GM21529 (cell line): Measurements from ENCODE around the gene GLIPR1L2.
"Not testable (repeated sequence)": the region's sequence is repeated elsewhere in the genome, so short reads cannot be mapped to it uniquely, and the experiment has no call there.

Experiments
- ATAC-seq: cut with Tn5 transposase; IDR thresholded peaks from one replicate; pipeline ENCODE4 v1.9.1; 2021; ENCODE audit not compliant: unreplicated experiment

Gene GLIPR1L2

GRCh38 chr12:75432924-75433323 is 42.0 kb downstream of the GLIPR1L2 start:
- no peak for ATAC-seq

GRCh38 chr12:75437564-75437963 is 46.7 kb downstream of the GLIPR1L2 start:
- ATAC-seq = peak; percentile 78

- no peak for ATAC-seq
Measured at GRCh38 chr12:75438059-75438754, 47.3 kb downstream of the GLIPR1L2 start.

DNA sequence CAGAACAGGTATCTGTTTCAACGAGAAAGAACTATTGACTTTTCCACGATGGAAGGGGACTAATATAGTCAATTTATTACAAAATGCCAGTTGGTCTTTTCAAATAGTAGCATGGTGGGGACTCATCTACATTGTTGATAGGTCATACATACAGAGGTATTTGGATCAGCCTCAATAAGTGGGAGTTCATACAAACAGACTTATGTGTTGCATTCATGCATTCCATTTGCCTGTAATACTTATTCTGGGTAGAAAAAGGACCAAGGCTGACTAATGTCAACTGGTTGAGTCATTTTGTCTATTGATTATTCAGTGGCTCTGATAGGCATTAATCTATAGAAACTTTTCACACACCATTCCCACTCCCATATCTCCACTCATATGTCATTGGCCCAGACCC is 48.2 kb downstream of the GLIPR1L2 start:
- no peak for ATAC-seq

GRCh38 chr12:75439930-75440329 is 49.0 kb downstream of the GLIPR1L2 start:
- no peak for ATAC-seq

GRCh38 chr12:75441687-75442449 is 51.0 kb downstream of the GLIPR1L2 start:
- not testable (repeated sequence) for ATAC-seq

DNA sequence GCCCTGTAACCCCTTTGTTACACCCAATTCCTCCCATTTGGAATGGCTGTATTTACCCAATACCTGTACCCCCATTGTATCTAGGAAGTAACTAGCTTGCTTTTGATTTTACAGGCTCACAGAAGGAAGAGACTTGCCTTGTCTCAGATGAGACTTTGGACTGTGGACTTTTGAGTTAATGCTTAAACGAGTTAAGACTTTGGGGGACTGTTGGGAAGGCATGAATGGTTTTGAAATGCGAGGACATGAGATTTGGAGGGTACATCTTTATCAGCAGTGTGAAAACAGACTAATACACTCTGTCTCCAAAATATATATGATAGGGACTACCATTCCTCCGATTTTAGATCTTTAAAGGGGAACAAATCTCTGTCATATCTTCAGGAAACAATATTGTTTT is 51.6 kb downstream of the GLIPR1L2 start:
- ATAC-seq = not testable (repeated sequence)

GRCh38 chr12:75443709-75444108 is 52.8 kb downstream of the GLIPR1L2 start:
- no peak for ATAC-seq

DNA sequence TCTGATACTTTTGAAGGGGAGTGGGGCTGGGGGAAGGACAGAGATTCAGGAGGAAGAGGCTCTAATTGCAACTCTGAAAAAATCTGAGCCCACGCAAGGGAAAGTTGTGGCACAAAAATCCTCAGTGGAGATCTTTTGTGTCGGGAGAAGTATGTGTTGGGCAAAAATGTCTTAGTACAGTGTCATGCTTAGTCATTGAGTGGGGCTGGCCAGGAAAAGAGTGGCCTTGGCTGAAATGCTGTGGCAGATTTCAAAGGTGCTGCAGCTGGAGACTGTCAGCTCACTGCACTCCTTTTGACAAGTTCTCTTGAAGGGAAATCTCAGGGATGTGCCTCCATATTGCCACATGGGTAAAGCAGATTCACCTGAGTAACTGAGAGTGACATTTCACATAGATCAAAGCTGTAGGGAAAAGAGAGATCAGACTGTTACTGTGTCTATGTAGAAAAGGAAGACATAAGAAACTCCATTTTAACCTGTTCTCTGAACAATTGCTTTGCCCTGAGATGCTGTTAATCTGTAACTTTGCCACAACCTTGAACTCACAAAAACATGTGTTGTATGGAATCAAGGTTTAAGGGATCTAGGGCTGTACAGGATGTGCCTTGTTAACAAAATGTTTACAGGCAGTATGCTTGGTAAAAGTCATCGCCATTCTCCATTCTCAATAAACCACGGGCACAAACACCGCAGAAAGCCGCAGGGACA is 53.7 kb downstream of the GLIPR1L2 start:
- no peak for ATAC-seq

GRCh38 chr12:75445137-75445507 is 54.2 kb downstream of the GLIPR1L2 start:
- not testable (repeated sequence) for ATAC-seq

- no peak for ATAC-seq
Measured at GRCh38 chr12:75446857-75447256, 56.0 kb downstream of the GLIPR1L2 start.

- ATAC-seq = no peak
Measured at GRCh38 chr12:75447691-75448393, 57.0 kb downstream of the GLIPR1L2 start.

GRCh38 chr12:75452675-75453330 is 61.9 kb downstream of the GLIPR1L2 start:
- ATAC-seq = no peak

DNA sequence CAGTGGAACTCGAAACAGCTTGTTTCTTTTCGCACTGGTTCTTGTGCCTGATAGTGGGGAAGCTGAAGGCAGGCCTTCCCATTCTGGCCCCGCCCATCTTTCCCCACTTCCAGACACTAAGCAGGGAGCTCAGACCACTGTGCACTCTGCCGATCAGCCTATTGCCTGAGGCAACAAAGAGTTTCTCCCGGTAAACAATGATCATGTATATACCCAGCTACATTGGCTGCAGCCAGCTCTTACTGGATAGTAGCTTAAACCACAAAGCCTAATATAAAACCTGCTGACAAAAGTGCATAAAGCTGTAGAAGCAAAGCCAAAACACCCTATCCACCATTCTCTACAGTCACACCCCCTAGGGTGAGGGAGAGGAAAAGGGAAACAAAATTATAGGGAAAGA is 65.0 kb downstream of the GLIPR1L2 start:
- ATAC-seq = no peak

GRCh38 chr12:75457191-75457590 is 66.3 kb downstream of the GLIPR1L2 start:
- ATAC-seq = no peak

- ATAC-seq = not testable (repeated sequence)
Measured at GRCh38 chr12:75457866-75458265, 67.0 kb downstream of the GLIPR1L2 start.

DNA sequence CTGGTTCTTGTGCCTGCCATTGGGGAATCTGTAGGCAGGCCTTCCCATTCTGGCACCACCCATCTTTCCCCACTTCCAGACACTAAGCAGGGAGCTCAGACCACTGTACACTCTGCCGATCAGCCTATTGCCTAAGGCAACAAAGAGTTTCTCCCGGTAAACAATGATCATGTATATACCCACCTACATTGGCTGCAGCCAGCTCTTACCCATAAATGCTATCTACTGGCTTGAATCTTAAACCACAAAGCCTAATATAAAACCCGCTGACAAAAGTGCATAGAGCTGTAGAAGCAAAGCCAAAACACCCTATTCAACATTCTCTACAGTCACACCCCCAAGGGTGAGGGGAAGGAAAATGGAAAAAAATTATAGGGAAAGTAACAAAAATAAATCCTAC is 68.9 kb downstream of the GLIPR1L2 start:
- ATAC-seq = no peak

DNA sequence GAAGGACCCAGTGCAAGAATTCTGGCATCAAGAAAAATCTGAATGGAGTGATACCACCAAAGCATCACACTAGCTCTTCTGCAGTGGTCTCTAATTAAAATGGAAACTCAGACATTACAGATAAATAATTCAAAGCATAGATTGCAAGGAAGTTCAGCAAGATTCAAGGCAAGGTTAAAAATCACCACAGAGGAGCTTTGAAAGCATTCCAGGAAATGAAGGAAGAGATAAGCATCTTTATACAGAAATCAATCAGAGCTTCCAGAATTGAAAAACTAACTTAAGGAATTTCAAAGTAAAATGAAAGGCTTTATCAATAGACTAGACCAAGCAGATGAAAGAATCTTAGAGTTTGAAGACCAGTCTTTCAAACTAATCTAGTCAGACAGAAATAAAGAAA is 69.3 kb downstream of the GLIPR1L2 start:
- ATAC-seq = no peak

DNA sequence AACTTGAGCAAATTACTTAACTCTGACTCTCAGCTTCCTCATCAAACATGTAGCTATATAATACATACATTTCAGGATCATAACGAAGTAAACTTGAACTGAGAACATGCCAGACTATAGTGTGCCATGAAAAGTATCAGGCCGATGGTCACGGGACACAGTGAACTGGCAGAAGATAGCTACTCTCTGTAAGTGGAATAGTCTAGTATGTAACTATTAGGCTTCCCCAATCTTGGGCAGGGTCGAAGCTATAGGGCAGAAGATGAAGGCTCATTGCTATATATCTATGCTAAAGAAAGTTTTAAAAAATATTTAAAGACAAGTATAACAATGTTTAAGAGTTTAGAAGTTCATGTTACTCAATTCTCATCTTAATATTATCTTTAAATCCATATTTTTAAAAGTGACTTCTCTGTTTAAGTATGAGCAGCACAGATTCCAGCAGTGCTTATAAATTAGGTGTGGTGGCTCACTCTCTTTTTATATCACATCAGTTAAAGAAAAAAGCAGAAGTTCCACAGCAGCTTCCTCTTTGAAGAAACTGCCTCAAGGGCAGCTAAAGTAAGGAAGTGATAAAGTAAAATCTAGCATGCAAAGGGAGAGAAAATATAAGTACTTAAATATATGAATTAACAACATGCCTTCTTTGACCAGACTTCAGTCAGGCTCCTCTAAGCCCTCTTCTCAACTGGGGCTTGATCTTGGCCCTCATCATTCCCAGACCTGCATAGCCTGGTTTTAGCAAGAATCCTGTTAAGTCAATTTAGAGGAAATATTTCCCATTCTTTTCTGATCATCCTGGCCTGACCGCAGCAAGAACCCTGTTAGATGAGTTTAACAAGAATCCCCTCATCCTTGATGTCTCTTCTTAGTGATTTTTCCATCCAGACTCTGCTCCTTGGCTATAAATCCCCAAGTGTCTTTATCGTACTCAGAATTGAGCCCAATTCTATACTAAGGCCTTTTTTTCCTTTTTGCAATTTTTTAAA is 81.3 kb downstream of the GLIPR1L2 start:
- ATAC-seq = peak; percentile 79

- no peak for ATAC-seq
Measured at GRCh38 chr12:75474116-75474515, 83.2 kb downstream of the GLIPR1L2 start.
